Upper lobe of left lung (tissue), 4 donors: Measurements from ENCODE around the gene SBSN.

Experiments used
- CTCF ChIP-seq, 6 experiments: fragments of 450-650 bp in 4 of 6; fragments of 200-600 bp in 2 of 6; sonication (generic) in 2 of 6; IDR thresholded peaks; one replicate each; pipeline ENCODE4 v1.5.1; 2016 to 2019; ENCODE audit warnings: antibody characterized with exemption in 6 of 6
- EP300 ChIP-seq, 4 donors: sonication (generic); formaldehyde crosslinking; IDR thresholded peaks; one replicate each; pipeline ENCODE4 v1.5.1; 2017; ENCODE audit warnings: antibody characterized with exemption in 4 of 4, control low read depth in 2 of 4
- POLR2A ChIP-seq, 4 donors: fragments of 450-650 bp; IDR thresholded peaks; one replicate each; pipeline ENCODE4 v1.5.1; 2016 to 2017; ENCODE audit warnings: antibody characterized with exemption in 4 of 4, mild to moderate bottlenecking in 2 of 4
- POLR2AphosphoS5 ChIP-seq, 2 donors: sonication (generic); formaldehyde crosslinking; IDR thresholded peaks; one replicate each; pipeline ENCODE4 v1.5.1; 2017; ENCODE audit warnings: antibody characterized with exemption in 2 of 2

- no peak for TF ChIP-seq EP300 (IDR thresholded peaks at IDR 0.05)
- TF ChIP-seq CTCF (IDR thresholded peaks at IDR 0.05), result no peak
- no peak for TF ChIP-seq POLR2A (IDR thresholded peaks at IDR 0.05)
- TF ChIP-seq POLR2AphosphoS5 (IDR thresholded peaks at IDR 0.05), result no peak
Measured at GRCh38 chr19:35545855-35546381, 17.8 kb upstream of the SBSN start.
